Hippocampal formation (tissue), 2 donors: ENCODE data around the gene PCDHB11.
A peak's percentile ranks its signal among the peaks of the same experiment; 100 is the strongest.
"Not testable (repeated sequence)": the region's sequence is repeated elsewhere in the genome, so short reads cannot be mapped to it uniquely, and the experiment has no call there.

Source experiments
- DNase-seq, 2 donors: peaks; one replicate each; lab custom pipeline; 2025; lab: John Stamatoyannopoulos, UW

The PCDHB11 gene

GRCh38 chr5:141199359-141200235 is at the start of gene PCDHB11:
PCDHB11 (plus strand) TSS chr5:141199627; CDS start chr5:141199775, 148 bp downstream.
- no peak for DNase-seq

- no peak for DNase-seq
Observed at GRCh38 chr5:141149812-141150211, 49.6 kb upstream of the PCDHB11 start, which contains the start of gene PCDHB6. PCDHB6 (plus strand) TSS chr5:141150057; CDS start chr5:141150258, 201 bp downstream.

GRCh38 chr5:141150224-141150992 is 49.0 kb upstream of the PCDHB11 start:
- DNase-seq, result no peak

GRCh38 chr5:141150993-141151325 is 48.5 kb upstream of the PCDHB11 start:
- no peak for DNase-seq

GRCh38 chr5:141151632-141152031 is 47.8 kb upstream of the PCDHB11 start:
- not testable (repeated sequence) for DNase-seq

GRCh38 chr5:141152096-141152495 is 47.3 kb upstream of the PCDHB11 start:
- not testable (repeated sequence) for DNase-seq

GRCh38 chr5:141155540-141156374 is 43.7 kb upstream of the PCDHB11 start:
- DNase-seq, result no peak

- not testable (repeated sequence) for DNase-seq
Observed at GRCh38 chr5:141157356-141157755, 42.1 kb upstream of the PCDHB11 start.

GRCh38 chr5:141157901-141158300 is 41.5 kb upstream of the PCDHB11 start:
- not testable (repeated sequence) for DNase-seq

GRCh38 chr5:141172381-141173204 is 26.8 kb upstream of the PCDHB11 start, which contains the start of gene PCDHB7:
PCDHB7 (plus strand) TSS chr5:141172644; CDS start chr5:141172836, 192 bp downstream.
- DNase-seq, result peak in 1 of 2 donors; percentile 21

- not testable (repeated sequence) for DNase-seq
Observed at GRCh38 chr5:141174291-141175104, 24.9 kb upstream of the PCDHB11 start.

GRCh38 chr5:141175933-141176332 is 23.5 kb upstream of the PCDHB11 start:
- DNase-seq, result no peak

- DNase-seq, result not testable (repeated sequence)
Observed at GRCh38 chr5:141177577-141178191, 21.7 kb upstream of the PCDHB11 start, which contains the start of gene PCDHB8. PCDHB8 (plus strand) TSS chr5:141177790; CDS start chr5:141178035, 245 bp downstream.

GRCh38 chr5:141179371-141179770 is 20.1 kb upstream of the PCDHB11 start:
- DNase-seq, result not testable (repeated sequence)

- DNase-seq, result not testable (repeated sequence)
Observed at GRCh38 chr5:141179876-141180275, 19.6 kb upstream of the PCDHB11 start.

GRCh38 chr5:141180313-141180712 is 19.1 kb upstream of the PCDHB11 start:
- DNase-seq, result no peak

- peak in 1 of 2 donors; percentile 6 for DNase-seq
Observed at GRCh38 chr5:141182248-141182647, 17.2 kb upstream of the PCDHB11 start, which contains the start of gene PCDHB16. PCDHB16 (plus strand) TSS chr5:141182387; CDS start chr5:141182560, 173 bp downstream.

GRCh38 chr5:141184117-141184855 is 15.1 kb upstream of the PCDHB11 start:
- DNase-seq, result not testable (repeated sequence)
